A204.1 (cell line): ENCODE results near the gene RPS6KA5.
"Not testable (repeated sequence)": the region's sequence is repeated elsewhere in the genome, so short reads cannot be mapped to it uniquely, and the experiment has no call there.

ENCODE experiments used
- FAIRE-seq: peaks from 2 replicates; lab custom pipeline; 2012; peaks lifted over from hg19 to GRCh38; lab: Jason Lieb, UNC

Gene RPS6KA5

DNA sequence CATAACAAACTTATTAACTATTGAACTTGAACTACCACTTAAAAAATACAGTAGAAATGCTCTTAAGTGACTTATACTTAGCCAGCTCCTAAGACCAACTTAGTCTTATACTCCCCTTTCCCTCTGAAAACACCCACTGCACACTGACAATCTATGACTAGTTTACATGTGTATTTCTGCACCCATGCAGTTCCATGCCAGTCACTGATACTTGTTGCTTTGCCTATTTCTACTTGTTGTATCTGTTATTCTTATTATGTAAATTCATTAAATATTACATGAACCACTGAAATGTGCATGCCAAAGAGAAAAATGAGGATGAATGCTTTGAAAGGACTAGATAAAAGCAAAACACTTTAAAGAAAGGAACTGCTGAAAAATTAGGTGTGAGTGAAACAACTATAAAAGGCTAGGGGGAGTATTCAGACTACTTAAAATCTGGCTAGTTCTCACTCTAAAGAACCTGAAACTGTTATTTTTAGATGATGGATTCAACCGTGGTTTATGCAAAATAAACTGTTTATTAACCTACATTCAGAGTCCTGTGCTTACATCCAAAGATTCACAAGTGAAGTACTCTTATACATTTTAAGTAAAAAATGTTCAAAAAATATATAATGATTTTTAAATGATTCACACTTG is 74.7 kb downstream of the RPS6KA5 start:
- no peak for FAIRE-seq

DNA sequence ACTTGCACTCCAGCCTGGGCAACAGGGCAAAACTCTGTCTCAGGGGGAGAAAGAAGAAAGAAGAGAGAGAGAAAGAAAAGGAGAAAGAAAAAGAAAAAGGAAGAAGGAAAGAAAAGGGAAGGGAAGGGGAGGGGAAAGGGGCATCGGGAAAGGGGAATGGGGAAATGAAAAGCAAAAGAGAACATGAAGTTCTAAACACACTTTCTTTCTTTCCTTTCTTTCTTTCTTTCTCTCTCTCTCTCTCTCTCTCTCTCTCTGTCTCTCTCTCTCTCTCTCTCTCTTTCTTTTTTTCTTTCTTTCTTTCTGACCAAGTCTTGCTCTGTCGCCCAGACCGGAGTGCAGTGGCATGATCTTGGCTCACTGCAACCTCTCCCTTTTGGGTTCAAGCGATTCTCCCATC is 76.9 kb downstream of the RPS6KA5 start:
- no peak for FAIRE-seq

DNA sequence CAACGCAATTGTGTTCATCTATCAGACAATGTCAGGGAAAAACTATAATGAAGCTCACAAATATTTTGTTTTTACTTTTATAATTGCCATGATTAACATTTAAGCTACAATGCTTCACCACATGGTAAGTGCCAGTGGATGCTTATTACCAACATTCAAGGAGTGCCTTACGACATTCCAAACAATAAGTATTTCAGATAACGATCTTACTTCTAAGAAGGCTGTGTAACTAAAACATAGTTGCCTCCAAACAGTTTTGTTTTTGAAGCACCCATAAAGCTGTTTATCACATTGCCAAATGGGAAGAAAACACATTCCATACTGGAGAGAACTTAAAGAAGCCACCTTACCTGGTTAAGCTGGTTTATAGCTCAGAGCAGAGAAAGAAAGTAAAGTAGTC is 78.8 kb downstream of the RPS6KA5 start:
- FAIRE-seq: no peak

DNA sequence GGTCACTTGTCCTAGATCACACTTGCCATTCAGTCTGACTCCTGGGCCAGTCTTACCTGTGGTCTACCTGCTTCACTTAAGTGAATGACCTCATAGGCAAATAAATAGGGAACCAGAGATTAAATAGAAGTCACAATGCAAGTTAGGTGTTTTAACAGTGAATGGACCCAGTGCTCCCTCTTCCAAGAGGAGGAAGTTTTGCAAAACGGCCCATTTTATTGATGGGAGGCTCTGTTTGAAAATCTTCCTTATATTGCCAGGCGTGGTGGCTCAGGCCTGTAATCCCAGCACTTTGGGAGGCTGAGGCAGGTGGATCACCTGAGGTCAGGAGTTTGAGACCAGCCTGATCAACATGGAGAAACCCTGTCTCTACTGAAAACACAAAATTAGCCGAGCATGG is 79.8 kb downstream of the RPS6KA5 start:
- FAIRE-seq: not testable (repeated sequence)

DNA sequence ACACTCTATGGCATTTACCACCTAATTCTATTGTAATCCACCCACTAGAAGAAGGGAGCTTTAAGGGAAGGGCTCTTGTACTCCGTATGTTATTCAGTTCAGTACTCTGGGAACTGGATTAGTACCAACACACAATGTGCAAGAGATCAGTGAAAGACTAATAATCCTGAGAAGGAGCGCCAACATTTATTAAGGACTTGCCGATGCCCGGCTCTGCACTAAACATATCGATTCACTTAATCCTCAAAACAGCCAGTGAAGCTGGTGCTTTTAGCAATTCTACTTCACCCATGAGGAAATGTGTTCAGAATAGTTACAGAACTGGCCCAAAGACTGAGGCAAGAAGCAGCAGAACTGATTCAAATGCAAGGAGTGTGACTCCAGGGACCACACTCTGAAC is 80.9 kb downstream of the RPS6KA5 start:
- FAIRE-seq: no peak

DNA sequence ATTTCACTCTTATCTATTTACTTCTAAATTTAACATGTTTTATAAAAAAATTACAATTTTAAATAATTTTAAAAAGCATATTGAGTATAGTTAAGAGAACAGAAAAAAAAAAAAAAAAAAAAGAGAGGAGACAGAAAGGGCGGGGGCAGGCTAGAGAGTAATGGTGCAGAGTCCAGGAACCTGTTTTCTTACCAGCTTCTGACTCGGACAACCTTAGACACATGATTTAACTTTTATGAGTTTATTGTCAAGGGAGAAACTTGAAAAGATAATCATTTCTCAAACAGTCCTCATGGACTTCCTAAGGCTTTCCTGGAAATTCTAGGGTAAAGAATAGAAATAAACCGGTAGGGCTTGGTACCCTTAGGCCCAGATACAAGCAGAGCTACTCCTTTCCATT is 84.3 kb downstream of the RPS6KA5 start:
- no peak for FAIRE-seq

DNA sequence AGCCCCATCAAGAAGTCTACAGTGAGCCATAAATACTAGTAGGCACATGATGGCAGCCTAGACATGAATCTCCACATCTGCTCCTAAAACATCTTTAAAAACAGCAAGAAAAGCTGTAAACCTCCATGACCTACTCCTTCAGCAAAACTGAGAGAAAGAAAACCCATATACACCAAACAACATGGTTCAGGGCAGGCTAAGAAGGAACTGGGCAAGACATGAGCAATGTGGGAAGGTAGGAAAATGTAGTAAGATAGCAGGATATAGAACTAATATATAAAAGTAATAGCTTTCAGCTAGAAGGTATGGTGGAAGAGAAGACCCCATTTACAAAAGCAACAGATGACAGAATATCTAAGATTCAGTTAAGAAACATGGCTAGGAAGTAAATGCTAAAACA is 88.8 kb downstream of the RPS6KA5 start:
- FAIRE-seq: no peak

DNA sequence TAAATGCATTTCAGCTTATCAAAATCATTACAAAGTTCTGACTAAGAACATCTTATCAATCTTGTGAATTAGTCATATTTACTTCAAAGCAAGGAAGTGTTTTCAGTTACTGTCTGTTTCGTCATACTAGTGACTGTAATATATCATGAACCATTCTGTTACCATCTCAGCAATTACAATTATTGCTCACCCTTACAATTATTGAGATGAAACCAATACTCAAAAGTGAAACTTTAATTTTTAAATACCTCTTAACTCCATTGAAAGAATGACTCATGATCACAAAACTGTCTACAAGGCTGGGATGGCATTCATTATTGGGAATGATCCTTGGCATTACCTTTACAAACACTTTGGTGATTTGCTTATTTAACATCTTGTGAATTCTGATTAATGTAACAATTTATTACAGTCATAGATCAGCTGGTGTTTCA is 90.3 kb downstream of the RPS6KA5 start:
- FAIRE-seq: no peak

DNA sequence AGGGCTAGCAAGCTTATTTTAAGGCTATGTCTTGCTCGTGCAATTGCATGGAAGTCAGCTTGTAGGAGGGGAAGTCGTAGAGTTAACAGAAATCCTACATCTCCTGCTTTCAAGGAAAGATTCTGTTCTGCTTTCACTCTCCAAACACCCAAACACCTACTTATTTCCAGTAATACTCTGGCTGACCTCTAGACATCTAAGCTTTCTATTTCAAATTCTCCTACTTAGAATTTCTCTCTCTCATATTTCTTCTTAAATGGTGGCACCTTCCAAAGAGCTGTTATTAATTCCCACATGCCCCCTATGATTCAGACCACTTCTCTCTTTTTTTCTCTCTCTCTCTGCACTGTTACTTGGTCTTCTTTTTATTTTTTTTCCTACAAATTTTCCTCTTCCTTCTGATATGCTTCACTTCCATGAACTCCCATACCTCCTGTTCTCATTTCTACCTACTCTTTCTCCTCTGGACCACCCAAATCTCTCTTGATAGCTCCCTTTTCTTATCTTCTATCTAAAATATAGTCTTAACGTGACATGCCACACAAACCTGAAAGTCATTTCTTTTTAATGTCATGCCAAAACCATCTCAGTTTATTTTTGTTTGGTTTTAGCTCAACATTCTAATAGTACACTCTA is 90.8 kb downstream of the RPS6KA5 start:
- no peak for FAIRE-seq

DNA sequence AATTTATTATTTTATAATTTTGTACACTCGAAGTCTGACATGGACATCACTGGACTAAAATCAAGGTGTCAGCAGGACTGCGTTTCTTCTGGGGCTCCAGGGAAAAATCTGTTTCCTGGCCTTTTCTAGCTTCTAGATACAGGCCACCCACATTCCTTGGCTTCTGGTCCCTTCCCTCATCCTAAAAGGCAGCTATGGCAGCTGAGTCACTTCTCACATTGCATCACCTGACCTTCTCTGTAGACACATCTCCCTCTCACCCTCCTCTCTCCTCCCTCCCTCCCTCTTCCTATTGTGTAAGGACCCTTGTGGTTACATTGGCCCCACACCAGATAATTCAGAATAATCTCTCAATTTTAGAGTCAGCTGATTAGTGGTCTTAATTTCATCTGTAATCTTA is 92.4 kb downstream of the RPS6KA5 start:
- no peak for FAIRE-seq

DNA sequence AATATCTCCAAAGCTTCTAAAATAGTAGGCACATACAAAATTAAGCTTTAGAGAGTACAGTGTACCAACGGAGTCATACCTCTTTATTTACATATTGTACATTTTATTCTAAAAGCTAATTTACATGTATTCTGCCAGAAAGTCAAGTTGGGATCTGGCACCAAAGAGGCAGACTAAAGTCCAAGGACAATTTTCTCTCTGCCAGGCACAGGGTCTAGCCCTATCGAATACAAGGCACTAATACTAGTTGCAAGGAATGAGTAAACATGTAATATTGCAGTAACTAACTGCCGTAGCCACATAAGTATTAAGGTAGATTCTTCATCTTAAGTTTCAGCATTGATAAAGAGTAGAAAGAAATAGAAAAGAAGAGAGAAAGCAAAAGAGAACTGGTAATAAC is 93.9 kb downstream of the RPS6KA5 start:
- no peak for FAIRE-seq

DNA sequence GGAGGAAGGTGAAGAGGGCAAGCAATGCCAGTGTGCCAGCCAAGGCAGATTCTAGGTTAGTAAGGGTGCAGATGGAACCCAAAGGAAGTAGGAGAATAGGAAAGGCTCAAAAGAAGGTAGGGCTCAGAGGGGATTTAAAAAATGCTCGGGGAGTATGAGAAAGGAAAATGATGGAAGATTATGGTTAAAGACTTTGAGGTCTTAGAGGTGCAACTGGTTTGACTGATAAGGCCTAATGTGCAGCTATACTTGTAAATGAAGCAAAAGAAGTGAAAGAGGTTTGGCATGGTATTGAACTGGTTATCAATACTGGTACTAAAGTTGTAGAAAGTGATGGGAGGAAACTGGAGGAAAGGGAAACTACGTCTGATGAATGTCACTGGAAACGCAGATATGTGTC is 94.7 kb downstream of the RPS6KA5 start:
- FAIRE-seq: no peak

DNA sequence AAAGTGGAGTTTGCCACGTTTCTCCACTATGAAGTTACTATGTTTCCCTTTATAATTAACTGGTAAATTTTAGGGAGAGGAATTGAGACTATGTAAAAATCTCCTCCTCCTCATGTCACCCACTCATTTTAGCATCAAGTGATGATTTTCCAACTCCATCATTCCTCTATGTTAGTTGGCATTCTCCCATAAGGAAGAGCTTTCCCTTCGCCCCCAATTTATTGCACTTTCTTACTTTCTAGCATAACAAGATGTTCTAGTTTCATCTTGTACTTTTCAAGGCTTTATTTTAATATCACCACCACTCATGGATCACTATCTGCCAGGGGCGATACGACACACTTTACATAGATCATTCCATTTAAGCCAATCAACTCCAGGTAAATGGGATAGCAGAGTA is 97.1 kb downstream of the RPS6KA5 start:
- no peak for FAIRE-seq

DNA sequence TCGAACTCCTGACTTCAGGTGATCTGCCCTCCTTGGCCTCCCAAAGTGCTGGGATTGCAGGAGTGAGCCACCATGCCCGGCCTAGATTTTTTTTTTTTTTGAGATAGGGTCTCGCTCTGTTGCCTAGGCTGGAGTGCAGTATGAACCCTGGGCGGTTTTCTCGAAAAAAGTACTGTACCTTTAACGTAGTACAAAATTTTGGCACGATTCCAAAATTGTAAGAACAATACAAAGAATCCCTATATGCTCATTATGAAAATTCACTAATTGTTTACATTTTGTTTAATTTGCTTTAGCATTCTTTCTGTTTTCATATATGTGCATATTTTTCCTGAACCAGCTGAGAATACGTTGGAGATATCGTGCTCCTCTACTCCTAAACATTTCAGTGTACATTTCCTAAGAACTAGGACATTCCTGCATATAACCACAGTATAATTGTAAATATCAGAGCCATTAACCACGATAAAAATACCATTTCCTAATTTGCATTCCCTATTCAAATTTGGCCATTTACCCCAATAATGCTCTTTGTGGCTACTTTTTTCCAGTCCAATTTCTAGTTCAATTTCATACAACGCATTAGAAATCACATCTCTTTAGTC is 97.8 kb downstream of the RPS6KA5 start:
- FAIRE-seq: no peak

DNA sequence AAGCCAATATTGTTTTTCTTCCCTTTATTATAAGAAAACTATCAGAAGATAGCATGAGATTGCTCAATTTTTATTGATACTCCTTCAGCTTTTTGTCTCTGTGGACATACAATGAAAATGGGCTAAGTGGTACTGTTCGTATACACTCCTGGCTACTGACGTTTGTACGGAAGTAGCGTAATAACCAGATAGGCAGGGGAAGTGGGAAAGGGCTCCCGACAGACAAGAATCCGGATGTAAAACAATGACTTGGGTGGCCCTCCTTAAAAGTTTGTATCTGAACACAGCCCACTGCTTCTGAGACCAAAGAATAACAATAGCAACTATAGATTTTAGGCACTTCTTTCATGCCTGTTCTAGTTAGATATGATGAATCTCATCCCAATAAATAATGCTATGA is 99.6 kb downstream of the RPS6KA5 start:
- FAIRE-seq: no peak

DNA sequence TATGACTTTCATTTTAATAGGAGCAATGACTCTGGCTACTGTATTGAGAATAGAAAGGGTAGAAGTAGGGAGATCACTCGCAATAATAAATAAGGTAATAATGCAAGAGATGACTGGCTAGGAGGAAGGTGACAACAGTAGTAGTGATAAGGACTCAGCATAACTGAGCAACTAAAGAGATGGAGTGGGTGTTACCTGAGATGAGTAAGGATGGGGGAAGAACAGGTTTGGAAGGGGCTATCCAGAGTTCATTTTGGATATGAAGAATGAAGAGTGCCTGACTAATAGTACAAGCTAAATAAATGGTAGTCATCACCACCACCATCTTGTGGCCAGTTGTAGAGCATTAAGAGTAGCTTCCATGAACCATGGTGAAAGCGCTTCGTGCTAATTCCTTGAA is 101.1 kb downstream of the RPS6KA5 start:
- FAIRE-seq: no peak

DNA sequence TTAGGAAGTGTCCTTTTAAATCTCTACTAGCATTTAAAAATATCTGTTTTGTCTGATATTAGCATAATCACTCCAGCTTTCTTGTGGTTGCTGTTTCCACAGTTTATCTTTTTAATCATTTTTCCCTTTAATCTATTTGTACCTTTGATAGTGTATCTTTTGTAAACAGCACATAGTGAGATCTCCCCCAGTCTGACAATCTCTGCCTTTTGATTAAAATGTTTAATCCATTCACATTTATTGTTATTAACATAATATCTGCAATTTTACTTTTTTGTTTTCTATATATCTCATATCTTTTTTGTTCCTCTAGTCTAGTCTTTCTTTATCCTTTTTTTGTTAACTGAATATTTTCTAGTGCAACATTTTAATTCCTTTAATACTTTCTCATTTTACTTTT is 104.2 kb downstream of the RPS6KA5 start:
- no peak for FAIRE-seq

DNA sequence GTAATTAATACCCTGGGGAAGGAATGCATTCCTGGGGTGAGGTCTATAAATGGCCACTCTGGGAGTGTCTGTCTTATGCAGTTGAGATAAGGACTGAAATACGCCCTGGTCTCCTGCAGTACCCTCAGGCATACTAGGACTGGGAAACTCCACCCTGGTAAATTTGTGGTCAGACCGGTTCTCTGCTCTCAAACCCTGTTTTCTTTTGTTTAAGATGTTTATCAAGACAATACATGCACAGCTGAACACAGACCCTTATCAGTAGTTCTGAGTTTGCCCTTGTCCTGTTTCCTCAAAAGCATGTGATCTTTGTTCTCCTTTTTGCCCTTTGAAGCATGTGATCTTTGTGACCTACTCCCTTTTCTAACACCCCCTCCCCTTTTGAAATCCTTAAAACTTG is 106.8 kb downstream of the RPS6KA5 start:
- not testable (repeated sequence) for FAIRE-seq

DNA sequence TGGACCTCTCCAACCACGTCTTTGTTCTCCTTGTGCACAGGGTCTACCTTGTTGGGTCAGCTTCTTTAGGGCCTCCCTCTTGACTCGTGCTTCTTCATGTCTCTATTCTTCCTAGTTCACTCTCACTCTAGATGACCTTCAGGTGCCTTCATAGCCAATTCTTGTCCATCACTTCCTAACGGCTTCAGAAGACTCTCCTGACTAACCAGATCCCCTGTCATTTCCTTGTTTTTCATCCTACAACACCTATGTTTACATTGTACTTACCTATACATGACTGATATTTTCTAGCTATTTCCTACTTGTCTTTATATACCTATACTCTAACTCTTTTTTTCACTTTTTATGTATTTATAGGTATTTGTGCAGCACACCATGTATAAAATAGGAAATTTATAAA is 117.1 kb downstream of the RPS6KA5 start:
- FAIRE-seq: no peak

DNA sequence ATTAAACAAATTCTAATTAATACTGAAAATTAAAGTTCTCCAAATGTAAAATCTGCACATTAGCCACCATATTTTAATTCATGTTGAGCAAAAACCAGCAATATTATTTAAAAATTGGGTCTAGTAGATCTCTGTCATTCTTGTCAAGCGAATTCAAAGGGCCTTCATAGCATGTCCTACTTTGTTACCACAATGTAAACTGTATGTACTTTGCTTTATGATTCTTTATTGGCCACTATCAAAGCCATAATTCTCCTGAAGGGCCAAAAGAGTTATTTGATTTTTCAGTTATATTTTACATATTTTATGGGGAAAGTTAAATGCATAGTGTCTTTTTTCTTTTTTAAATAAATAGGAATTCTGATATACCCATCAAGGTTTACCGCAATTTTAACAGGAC is 117.9 kb downstream of the RPS6KA5 start:
- no peak for FAIRE-seq

DNA sequence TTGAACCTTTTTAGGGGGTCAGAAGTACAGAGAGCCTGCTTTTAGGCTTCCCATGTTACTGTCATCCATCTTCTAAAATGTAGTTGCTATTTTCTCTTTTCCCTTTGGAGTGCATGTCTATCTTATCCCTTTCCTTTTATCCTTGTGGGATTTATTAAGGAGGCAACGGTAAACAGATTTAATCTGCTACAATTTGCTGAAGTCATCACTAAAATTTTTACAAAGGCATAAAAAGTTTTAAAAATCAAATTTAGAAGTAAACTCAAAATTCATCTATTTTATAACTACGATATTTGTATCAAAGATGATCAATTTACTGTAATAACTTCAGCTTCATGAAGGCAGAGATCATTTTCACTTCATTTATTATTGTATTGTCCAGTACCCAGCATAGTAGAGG is 118.7 kb downstream of the RPS6KA5 start:
- no peak for FAIRE-seq

DNA sequence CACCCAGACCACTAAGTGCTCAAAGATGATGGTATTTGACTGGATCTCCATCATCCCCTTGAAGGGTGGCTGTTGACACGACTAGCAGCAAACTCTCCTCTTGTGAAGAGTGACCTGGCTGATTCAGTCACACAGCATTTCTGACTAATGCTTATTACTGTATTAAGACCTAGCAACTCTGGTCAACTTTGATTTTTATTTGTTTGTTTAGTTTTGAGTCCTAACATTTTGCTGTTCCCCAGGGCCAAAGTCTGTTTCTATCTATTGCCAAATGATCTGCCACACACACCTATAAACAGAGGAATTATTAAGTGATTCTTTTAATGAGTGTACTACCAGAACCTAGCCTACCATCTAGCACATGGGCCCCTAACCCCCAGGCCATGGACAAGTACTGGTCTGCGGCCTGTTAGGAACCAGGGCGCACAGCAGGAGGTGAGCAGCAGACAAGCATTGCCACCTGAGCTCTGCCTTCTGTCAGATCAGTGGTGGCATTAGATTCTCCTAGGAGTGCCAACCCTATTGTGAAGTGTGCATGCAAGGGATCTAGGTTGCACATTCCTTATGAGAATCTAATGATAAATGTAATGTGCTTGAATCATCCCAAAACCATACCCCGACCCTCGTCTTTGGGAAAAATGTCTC is 120.0 kb downstream of the RPS6KA5 start:
- no peak for FAIRE-seq

DNA sequence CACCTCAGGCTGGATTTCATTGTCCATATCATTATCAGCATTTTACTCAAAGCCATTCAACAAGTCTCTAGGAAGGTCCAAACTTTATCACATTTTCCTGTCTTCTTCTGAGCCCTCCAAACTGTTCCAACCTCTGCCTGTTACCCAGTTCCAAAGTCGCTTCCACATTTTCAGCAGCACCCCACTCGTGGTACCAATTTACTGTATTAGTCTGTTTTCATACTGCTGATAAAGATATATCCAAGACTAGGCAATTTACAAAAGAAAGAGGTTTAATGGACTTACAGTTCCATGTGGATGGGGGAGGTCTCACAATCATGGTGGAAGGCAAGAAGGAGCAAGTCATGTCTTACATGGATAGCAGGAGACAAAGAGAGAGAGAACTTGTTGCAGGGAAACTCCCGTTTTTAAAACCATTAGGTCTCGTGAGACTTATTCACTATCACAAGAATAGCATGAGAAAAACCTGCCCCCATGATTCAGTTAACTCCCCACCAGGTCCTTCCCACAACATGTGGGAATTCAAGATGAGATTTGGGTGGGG is 121.1 kb downstream of the RPS6KA5 start:
- not testable (repeated sequence) for FAIRE-seq
